GM12878 (cell line): ENCODE data around the gene SNAPC2. TPM values are rescaled to one million over a fixed set of nuclear protein-coding genes. Genes with fewer than 3 reads are reported as not detected.

Source experiments
- ATAC-seq: fragments of 200-7000 bp; cut with Tn5 transposase; 3 replicates; pipeline ENCODE4 v1.9.1; 2020; ENCODE audit warnings: mild to moderate bottlenecking, moderate library complexity
- BruUV-seq: library from RNA; stranded (reverse); fragments of 400-500 nt; replicated peaks from 2 replicates; lab custom pipeline; 2021; lab: Mats Ljungman, UMichigan
- CTCF ChIA-PET: fragments of 300-600 bp; sonication (Branson Sonifier 250); formaldehyde crosslinking; extraction: SDS; loops from one replicate; lab custom pipeline; 2021; ENCODE audit warnings: inconsistent platforms; lab: Yijun Ruan, JAX
- POLR2A ChIA-PET: fragments of 350-600 bp; formaldehyde crosslinking; extraction: SDS; loops from one replicate; lab custom pipeline; 2021; ENCODE audit warnings: inconsistent platforms; lab: Charles Lee
- RAD21 ChIA-PET: fragments of 300-600 bp; sonication (Branson Sonifier 250); formaldehyde crosslinking; loops from one replicate; lab custom pipeline; 2023; ENCODE audit warnings: antibody characterized with exemption; ENCODE audit not compliant: unreplicated experiment; lab: Charles Lee
- SMC1A ChIA-PET: fragments of 300-600 bp; sonication (Branson Sonifier 250); formaldehyde crosslinking; loops from one replicate; lab custom pipeline; 2023; ENCODE audit not compliant: unreplicated experiment, uncharacterized antibody; lab: Charles Lee
- DNase-seq: peaks from one replicate; pipeline ENCODE4 v3.0.0-alpha.2; 2011; ENCODE audit warnings: low read depth, low spot score
- FAIRE-seq: peaks from 3 replicates; lab custom pipeline; 2011; peaks lifted over from hg19 to GRCh38; lab: Jason Lieb, UNC
- H2AFZ ChIP-seq: 2 replicates; pipeline ENCODE4 v1.6.0; 2011; ENCODE audit warnings: low read depth, low read length, control low read depth; ENCODE audit not compliant: control insufficient read depth
- H3K27ac ChIP-seq: 2 replicates; pipeline ENCODE4 v1.5.1; 2011; ENCODE audit warnings: control low read depth; ENCODE audit not compliant: control insufficient read depth, insufficient read depth
- H3K27me3 ChIP-seq, 2 experiments: replicated peaks in 1 of 2; 2 replicates each; pipeline versions ENCODE4 v1.6.0 to v1.6.1; 2011; ENCODE audit warnings: low read length in 1 of 2; ENCODE audit not compliant: control insufficient read depth in 2 of 2, insufficient read depth in 2 of 2
- H3K36me3 ChIP-seq, 2 experiments: 2 replicates each; pipeline ENCODE4 v1.5.1; 2011; ENCODE audit warnings: low read length in 1 of 2; ENCODE audit not compliant: control insufficient read depth in 2 of 2, insufficient read depth in 2 of 2
- H3K4me1 ChIP-seq: 2 replicates; pipeline ENCODE4 v1.6.1; 2011; ENCODE audit warnings: mild to moderate bottlenecking, low read length, moderate library complexity, mixed read lengths; ENCODE audit not compliant: control insufficient read depth, insufficient read depth
- H3K4me2 ChIP-seq: 2 replicates; pipeline ENCODE4 v1.6.0; 2011; ENCODE audit warnings: control low read depth; ENCODE audit not compliant: control insufficient read depth, insufficient read depth
- H3K4me3 ChIP-seq: fragments of 200-600 bp; sonication (generic); 2 replicates; pipeline ENCODE4 v1.5.1; 2016
- H3K79me2 ChIP-seq: 2 replicates; pipeline ENCODE4 v1.6.0; 2011; ENCODE audit warnings: low read length; ENCODE audit not compliant: control insufficient read depth, insufficient read depth
- H3K9ac ChIP-seq: 2 replicates; pipeline ENCODE4 v1.8.0; 2011; ENCODE audit warnings: low read length, control low read depth, mixed read lengths; ENCODE audit not compliant: control insufficient read depth, insufficient read depth
- H3K9me3 ChIP-seq: replicated peaks from 3 replicates; pipeline ENCODE4 v1.5.1; 2011; ENCODE audit warnings: mild to moderate bottlenecking, low read length; ENCODE audit not compliant: control insufficient read depth, insufficient read depth
- H4K20me1 ChIP-seq: 2 replicates; pipeline ENCODE4 v1.6.0; 2011; ENCODE audit not compliant: control insufficient read depth, insufficient read depth
- BHLHE40 ChIP-seq, 2 experiments: fragments of 450-650 bp in 1 of 2; IDR thresholded peaks; 2 replicates each; pipeline ENCODE4 v1.6.1; 2011 to 2017; ENCODE audit warnings: low read depth in 2 of 2, borderline replicate concordance in 1 of 2, improper control_type of control experiment in 1 of 2, low read length in 1 of 2, mild to moderate bottlenecking in 1 of 2
- FOXK2 ChIP-seq: fragments of 450-650 bp; IDR thresholded peaks from 2 replicates; pipeline ENCODE4 v1.6.1; 2017; ENCODE audit warnings: mild to moderate bottlenecking, moderate library complexity
- HDAC6 ChIP-seq: fragments of 200-600 bp; sonication (generic); IDR thresholded peaks from one replicate; pipeline ENCODE4 v1.8.0; 2017; ENCODE audit warnings: antibody characterized with exemption; ENCODE audit not compliant: unreplicated experiment
- KDM1A ChIP-seq: fragments of 200-600 bp; sonication (generic); IDR thresholded peaks from 2 replicates; pipeline ENCODE4 v1.6.1; 2016; ENCODE audit warnings: borderline replicate concordance
- NFYA ChIP-seq: IDR thresholded peaks from 2 replicates; pipeline ENCODE4 v1.6.1; 2011; ENCODE audit warnings: low read depth, mild to moderate bottlenecking, low read length, improper control_type of control experiment, borderline replicate concordance
- NRF1 ChIP-seq: conservative IDR thresholded peaks from 2 replicates; pipeline ENCODE4 v1.6.1; 2011; ENCODE audit warnings: mild to moderate bottlenecking, low read depth, low read length, improper control_type of control experiment
- PAX5 ChIP-seq: IDR thresholded peaks from 2 replicates; pipeline ENCODE4 v1.6.1; 2011; ENCODE audit warnings: low read depth, low read length, borderline replicate concordance
- PAX8 ChIP-seq: fragments of 450-650 bp; IDR thresholded peaks from 2 replicates; pipeline ENCODE4 v1.6.1; 2017; ENCODE audit warnings: mild to moderate bottlenecking, moderate library complexity
- RAD21 ChIP-seq: IDR thresholded peaks from 2 replicates; pipeline ENCODE4 v1.6.1; 2011; ENCODE audit warnings: mild to moderate bottlenecking, low read depth, low read length, moderate library complexity; ENCODE audit not compliant: insufficient read depth
- RB1 ChIP-seq: fragments of 450-650 bp; formaldehyde crosslinking; IDR thresholded peaks from 2 replicates; pipeline ENCODE4 v1.6.1; 2017; ENCODE audit warnings: mild to moderate bottlenecking, borderline replicate concordance
- SIN3A ChIP-seq: IDR thresholded peaks from 2 replicates; pipeline ENCODE4 v1.6.1; 2012; ENCODE audit warnings: low read depth, low read length, improper control_type of control experiment
- SMC3 ChIP-seq: IDR thresholded peaks from 2 replicates; pipeline ENCODE4 v1.6.1; 2011; ENCODE audit warnings: low read length, improper control_type of control experiment, borderline replicate concordance
- SPI1 ChIP-seq: IDR thresholded peaks from 2 replicates; pipeline ENCODE4 v1.6.1; 2011; ENCODE audit warnings: low read depth, mild to moderate bottlenecking, low read length, moderate library complexity, borderline replicate concordance; ENCODE audit not compliant: insufficient read depth
- WRNIP1 ChIP-seq: IDR thresholded peaks from 2 replicates; pipeline ENCODE4 v1.6.1; 2011; ENCODE audit warnings: low read depth, low read length, improper control_type of control experiment, borderline replicate concordance
- WGBS: methylation state at CpG from one replicate; pipeline ENCODE4 v1.1.6; 2016; ENCODE audit warnings: low lambda C conversion rate; ENCODE audit not compliant: insufficient replicate concordance, insufficient coverage; ENCODE audit errors: missing lambda C conversion rate; 5-methylcytosine and 5-hydroxymethylcytosine counted together
- in situ Hi-C: fragments of 300-500 bp; cut with MboI; formaldehyde crosslinking; loops from 9 replicates; pipeline ENCODE4 v1.14.3; 2018; ENCODE audit warnings: mixed read lengths
- intact Hi-C: fragments of 100-400 bp; cut with micrococcal nuclease; formaldehyde crosslinking; loops from one replicate; pipeline ENCODE4 v1.14.2; 2022; ENCODE audit not compliant: unreplicated experiment
- polyA plus RNA-seq, 11 experiments: library from polyadenylated mRNA; depleted of rRNA in 4 of 11; unstranded in 6 of 11; stranded (reverse) in 5 of 11; fragments of >200 nt; fragmentation: Nextera tagmentation in 4 of 11; fragmentation: Illumina TruSeq in 1 of 11; extraction: Ambion mirVana in 4 of 11; extraction: Trizol in 1 of 11; gene quantifications; 1 replicate in 1 of 11; 2 replicates in 10 of 11; pipeline versions ENCODE4 v1.2.1 to v1.2.3, GENCODE V29; 2011 to 2016; ENCODE audit warnings: inconsistent platforms in 2 of 11, missing spikeins in 2 of 11, low read depth in 1 of 11
- total RNA-seq, 4 experiments: library from RNA; depleted of rRNA in 3 of 4; stranded (reverse); fragments of >200 nt in 3 of 4; fragmentation: Illumina TruSeq in 1 of 4; extraction: Trizol in 1 of 4; gene quantifications; 2 replicates each; pipeline versions ENCODE4 v1.2.1 to v1.2.3, GENCODE V29; 2013 to 2021
- TF ChIP-seq, protein P1 (sequence below), 3 experiments: IDR thresholded peaks in 2 of 3; conservative IDR thresholded peaks in 1 of 3; 2 replicates each; pipeline ENCODE4 v1.5.1; 2011; ENCODE audit warnings: low read depth in 3 of 3, low read length in 3 of 3, mild to moderate bottlenecking in 3 of 3, control low read depth in 2 of 3, moderate library complexity in 2 of 3, inconsistent platforms in 1 of 3, mixed read lengths in 1 of 3; ENCODE audit not compliant: control insufficient read depth in 2 of 3, insufficient read depth in 1 of 3; ENCODE audit errors: extremely low read depth in 1 of 3

SNAPC2 gene
- total and polyA plus RNA-seq, 10 of the 15 experiments (the other 5 are each of a cell fraction or from before 2014, with no cell fraction given), result 0.19 to 20.8 (median 12.6) TPM

DNA sequence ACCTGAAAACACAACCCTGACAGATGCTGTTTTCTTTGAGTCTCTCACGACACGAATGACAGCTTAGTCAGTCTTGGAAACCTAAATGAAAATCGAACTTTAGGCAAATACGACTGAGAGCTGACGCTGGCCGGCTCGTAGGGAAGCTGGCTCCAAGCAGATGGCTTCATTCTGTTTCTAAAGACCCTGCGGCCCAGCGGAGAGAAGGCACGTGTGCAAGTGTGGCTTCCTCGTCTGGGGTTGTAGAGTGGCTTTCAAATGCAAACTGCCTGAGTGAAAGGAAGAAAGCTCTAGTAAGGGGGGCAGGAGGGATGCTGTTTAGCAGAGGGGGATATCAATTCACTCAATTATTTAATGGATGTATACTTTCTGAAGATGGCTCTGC, 49.4 kb downstream of the SNAPC2 start:
- H2AFZ ChIP-seq, result no peak overlapping the region
- ChIA-PET CTCF (interaction anchor here (1.0 to 4.0 kb wide), 4 partner anchors 25 to 274 kb away, joined by 3 to 22 read pairs (median 6); partner anchors contain the start of gene TIMM44), RAD21 (no interaction called here), SMC1A (interaction anchor here (1.2 kb wide), 1 partner anchor 36 kb away, joined by 3 read pairs; the partner anchor contains the start of gene ELAVL1), POLR2A (interaction anchor here (0.6 kb wide), 1 partner anchor 10 kb away, joined by 3 read pairs; no protein-coding TSS in a partner anchor)
- H4K20me1 ChIP-seq, result no peaks in the 10 kb centered on the region
- FAIRE-seq (no peak), ATAC-seq (no peak), DNase-seq (no peak)
- peaks cover 40 to 42% of the 10 kb centered on the region in 2 experiments; a peak in 3 of 4 replicates for H3K36me3 ChIP-seq
- in situ Hi-C loops (no loop called here), intact Hi-C loops (no loop called here)
- H3K27me3 ChIP-seq, result no peaks in the 10 kb centered on the region
- H3K27ac ChIP-seq, result no peak overlapping the region
- H3K4me2 ChIP-seq, result no peak overlapping the region
- WGBS, result 95% methylated on average over 11 of the region's 11 CpGs
- no peak overlapping the region for H3K9ac ChIP-seq
- H3K4me1 ChIP-seq, result no peaks in the 10 kb centered on the region
- H3K4me3 ChIP-seq, result no peak overlapping the region
- H3K9me3 ChIP-seq, result no peaks in the 10 kb centered on the region
- no peaks in the 10 kb centered on the region for H3K79me2 ChIP-seq
- BruUV-seq, result TSS peak; percentile 31
- TF ChIP-seq NFYA (no peak), SPI1 (no peak), RAD21 (no peak), BHLHE40 (IDR thresholded peaks at IDR 0.05; ENCODE audit: borderline replicate concordance in 1 of 2, low read depth in 2 of 2, low read length in 1 of 2) (no peak), SIN3A (no peak)

GRCh38 chr19:7970716-7971448, 50.7 kb downstream of the SNAPC2 start:
- ChIA-PET CTCF (interaction anchor here (0.6 to 4.0 kb wide), 17 partner anchors 10 to 340 kb away, joined by 3 to 22 read pairs (median 3); partner anchors contain the start of gene TIMM44), SMC1A (interaction anchor here (1.2 kb wide), 2 partner anchors 31 to 35 kb away, joined by 3 to 4 read pairs; partner anchors contain the start of gene ELAVL1), POLR2A (no interaction called here), RAD21 (interaction anchor here (0.6 to 0.7 kb wide), 2 partner anchors 50 to 183 kb away, joined by 3 read pairs; no protein-coding TSS in a partner anchor)
- H2AFZ ChIP-seq, result no peak overlapping the region
- ATAC-seq, result peak; percentile 76
- peaks cover 36 to 45% of the 10 kb centered on the region in 2 experiments; a peak in 3 of 4 replicates for H3K36me3 ChIP-seq
- H3K9ac ChIP-seq, result no peak overlapping the region
- H3K4me3 ChIP-seq, result no peak overlapping the region
- no peak for DNase-seq
- no peaks in the 10 kb centered on the region for H4K20me1 ChIP-seq
- H3K79me2 ChIP-seq, result no peaks in the 10 kb centered on the region
- BruUV-seq, result no TSS peak
- in situ Hi-C loops, result no loop called here
- H3K4me1 ChIP-seq, result no peaks in the 10 kb centered on the region
- no peak for FAIRE-seq
- no peak overlapping the region for H3K27ac ChIP-seq
- intact Hi-C loops, result no loop called here
- no peaks in the 10 kb centered on the region for H3K27me3 ChIP-seq
- H3K9me3 ChIP-seq, result no peaks in the 10 kb centered on the region
- no peak overlapping the region for H3K4me2 ChIP-seq
- 61% methylated on average over 12 of the region's 12 CpGs for WGBS
- no peak for TF ChIP-seq WRNIP1
- no peak for TF ChIP-seq PAX5
- no peak for TF ChIP-seq HDAC6
- TF ChIP-seq SMC3, result peak; percentile 53
- TF ChIP-seq PAX8, result no peak
- TF ChIP-seq KDM1A, result no peak
- no peak for TF ChIP-seq FOXK2
- TF ChIP-seq RB1, result no peak
- TF ChIP-seq NRF1, result no peak
- TF ChIP-seq, protein P1, sequence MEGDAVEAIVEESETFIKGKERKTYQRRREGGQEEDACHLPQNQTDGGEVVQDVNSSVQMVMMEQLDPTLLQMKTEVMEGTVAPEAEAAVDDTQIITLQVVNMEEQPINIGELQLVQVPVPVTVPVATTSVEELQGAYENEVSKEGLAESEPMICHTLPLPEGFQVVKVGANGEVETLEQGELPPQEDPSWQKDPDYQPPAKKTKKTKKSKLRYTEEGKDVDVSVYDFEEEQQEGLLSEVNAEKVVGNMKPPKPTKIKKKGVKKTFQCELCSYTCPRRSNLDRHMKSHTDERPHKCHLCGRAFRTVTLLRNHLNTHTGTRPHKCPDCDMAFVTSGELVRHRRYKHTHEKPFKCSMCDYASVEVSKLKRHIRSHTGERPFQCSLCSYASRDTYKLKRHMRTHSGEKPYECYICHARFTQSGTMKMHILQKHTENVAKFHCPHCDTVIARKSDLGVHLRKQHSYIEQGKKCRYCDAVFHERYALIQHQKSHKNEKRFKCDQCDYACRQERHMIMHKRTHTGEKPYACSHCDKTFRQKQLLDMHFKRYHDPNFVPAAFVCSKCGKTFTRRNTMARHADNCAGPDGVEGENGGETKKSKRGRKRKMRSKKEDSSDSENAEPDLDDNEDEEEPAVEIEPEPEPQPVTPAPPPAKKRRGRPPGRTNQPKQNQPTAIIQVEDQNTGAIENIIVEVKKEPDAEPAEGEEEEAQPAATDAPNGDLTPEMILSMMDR (IDR thresholded peaks at IDR 0.05 in 2 of 3, conservative IDR thresholded peaks at IDR 0.05 in 1 of 3; ENCODE audit: control insufficient read depth in 2 of 3, extremely low read depth in 1 of 3, insufficient read depth in 1 of 3, low read depth in 3 of 3, low read length in 3 of 3), result peak; percentile 70 to 83 (median 73)
